SK-N-SH treated with all-trans-retinoic acid at 6 μM for 48 hours (cell line): ENCODE results near the gene KLHDC4.

Source experiments
- ATAC-seq: fragments of 200-7000 bp; cut with Tn5 transposase; 3 replicates; pipeline ENCODE4 v1.9.1; 2020; ENCODE audit warnings: mild to moderate bottlenecking, moderate library complexity
- ARNTL ChIP-seq: fragments of 450-650 bp; formaldehyde crosslinking; IDR thresholded peaks from 2 replicates; pipeline ENCODE4 v1.5.0; 2020; ENCODE audit warnings: low read depth, mild to moderate bottlenecking, moderate library complexity, borderline replicate concordance
- BACH2 ChIP-seq: fragments of 250-450 bp; sonication (Bioruptor Pico); IDR thresholded peaks from 2 replicates; pipeline ENCODE4 v1.9.0; 2021; ENCODE audit warnings: mild to moderate bottlenecking, borderline replicate concordance
- CREB5 ChIP-seq: fragments of 250-450 bp; sonication (Bioruptor Pico); IDR thresholded peaks from 2 replicates; pipeline ENCODE4 v1.5.1; 2020; ENCODE audit warnings: low read depth, mild to moderate bottlenecking, moderate library complexity
- CSDC2 ChIP-seq: fragments of 250-450 bp; sonication (Bioruptor Pico); IDR thresholded peaks from 2 replicates; pipeline ENCODE4 v1.5.0; 2020; ENCODE audit warnings: mild to moderate bottlenecking, moderate library complexity
- CSRNP3 ChIP-seq: fragments of 250-450 bp; sonication (Bioruptor Pico); IDR thresholded peaks from 2 replicates; pipeline ENCODE4 v1.5.1; 2021; ENCODE audit warnings: mild to moderate bottlenecking, moderate library complexity
- ESRRG ChIP-seq: fragments of 250-450 bp; sonication (Bioruptor Pico); IDR thresholded peaks from 2 replicates; pipeline ENCODE4 v1.6.1; 2021; ENCODE audit warnings: mild to moderate bottlenecking
- GLIS3 ChIP-seq: fragments of 250-450 bp; sonication (Bioruptor Pico); IDR thresholded peaks from 2 replicates; pipeline ENCODE4 v1.5.0; 2020; ENCODE audit warnings: mild to moderate bottlenecking, moderate library complexity
- ISL1 ChIP-seq: fragments of 250-450 bp; sonication (Bioruptor Pico); IDR thresholded peaks from 2 replicates; pipeline ENCODE4 v2.1.2; 2022; ENCODE audit warnings: mild to moderate bottlenecking, moderate library complexity
- OSR1 ChIP-seq: fragments of 250-450 bp; sonication (Bioruptor Pico); IDR thresholded peaks from 2 replicates; pipeline ENCODE4 v1.8.0; 2022; ENCODE audit warnings: moderate library complexity, mild to moderate bottlenecking, inconsistent platforms
- PATZ1 ChIP-seq: fragments of 250-450 bp; sonication (Bioruptor Pico); IDR thresholded peaks from 2 replicates; pipeline ENCODE4 v1.8.0; 2020; ENCODE audit warnings: mild to moderate bottlenecking, moderate library complexity, borderline replicate concordance
- PPARA ChIP-seq: fragments of 250-450 bp; sonication (Bioruptor Pico); IDR thresholded peaks from 2 replicates; pipeline ENCODE4 v1.5.0; 2020; ENCODE audit warnings: mild to moderate bottlenecking, borderline replicate concordance
- RARB ChIP-seq: fragments of 250-450 bp; sonication (Bioruptor Pico); IDR thresholded peaks from 2 replicates; pipeline ENCODE4 v1.8.0; 2021; ENCODE audit warnings: mild to moderate bottlenecking, moderate library complexity
- SNAI2 ChIP-seq: fragments of 250-450 bp; sonication (Bioruptor Pico); IDR thresholded peaks from 2 replicates; pipeline ENCODE4 v1.5.0; 2020; ENCODE audit warnings: mild to moderate bottlenecking, moderate library complexity
- TCF4 ChIP-seq: fragments of 250-450 bp; sonication (Bioruptor Pico); IDR thresholded peaks from 2 replicates; pipeline ENCODE4 v1.8.0; 2021; ENCODE audit warnings: mild to moderate bottlenecking, moderate library complexity, borderline replicate concordance
- TOX ChIP-seq: fragments of 250-450 bp; sonication (Bioruptor Pico); IDR thresholded peaks from 2 replicates; pipeline ENCODE4 v1.8.0; 2021; ENCODE audit warnings: mild to moderate bottlenecking, moderate library complexity, borderline replicate concordance
- ZC3H10 ChIP-seq: fragments of 250-450 bp; sonication (Bioruptor Pico); IDR thresholded peaks from 2 replicates; pipeline ENCODE4 v1.5.1; 2021; ENCODE audit warnings: mild to moderate bottlenecking, moderate library complexity
- ZFP3 ChIP-seq: fragments of 250-450 bp; sonication (Bioruptor Pico); IDR thresholded peaks from 2 replicates; pipeline ENCODE4 v1.5.0; 2020; ENCODE audit warnings: mild to moderate bottlenecking, moderate library complexity
- ZFP30 ChIP-seq: fragments of 450-650 bp; formaldehyde crosslinking; IDR thresholded peaks from 2 replicates; pipeline ENCODE4 v1.5.0; 2022; ENCODE audit warnings: mild to moderate bottlenecking, moderate library complexity
- ZNF565 ChIP-seq: fragments of 450-650 bp; formaldehyde crosslinking; conservative IDR thresholded peaks from 2 replicates; pipeline ENCODE4 v1.5.0; 2020; ENCODE audit warnings: low read depth, mild to moderate bottlenecking, moderate library complexity
- ZNF8 ChIP-seq: fragments of 450-650 bp; formaldehyde crosslinking; IDR thresholded peaks from 2 replicates; pipeline ENCODE4 v1.5.0; 2020; ENCODE audit warnings: mild to moderate bottlenecking, moderate library complexity
- TF ChIP-seq, protein P1 (sequence below): fragments of 250-450 bp; sonication (Bioruptor Pico); IDR thresholded peaks from 2 replicates; pipeline ENCODE4 v1.8.0; 2021; ENCODE audit warnings: low read depth, mild to moderate bottlenecking, moderate library complexity, borderline replicate concordance
- TF ChIP-seq, protein P2 (sequence below): fragments of 250-450 bp; sonication (Bioruptor Pico); IDR thresholded peaks from 2 replicates; pipeline ENCODE4 v1.5.0; 2020; ENCODE audit warnings: mild to moderate bottlenecking, moderate library complexity

The KLHDC4 gene

DNA sequence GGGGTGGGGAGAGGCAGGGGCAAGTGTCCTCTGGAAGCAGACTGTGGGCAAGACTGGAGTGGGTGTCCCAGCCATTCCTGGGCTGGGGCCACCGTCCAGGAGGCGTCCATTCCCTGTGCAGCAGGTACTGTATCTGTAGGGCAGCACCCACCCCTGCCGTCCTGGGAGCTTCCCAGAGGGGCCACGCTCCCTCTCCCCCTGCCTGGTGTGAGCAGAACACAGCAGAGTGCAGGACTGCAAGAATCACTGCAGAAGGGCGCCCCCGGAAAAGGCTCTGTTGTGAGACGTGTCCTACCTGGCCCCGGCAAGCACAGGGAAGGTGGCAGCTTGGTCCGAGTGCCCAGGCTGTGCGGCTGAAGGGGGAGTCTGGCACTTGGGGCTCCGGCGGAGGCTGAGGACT lies 70.3 kb downstream of the KLHDC4 start:
- ATAC-seq: no peak
- TF ChIP-seq ZFP30 (no peak), ARNTL (CRISPR knock-in tag) (no peak), OSR1 (CRISPR knock-in tag) (no peak), ZNF565 (no peak), ESRRG (CRISPR knock-in tag) (no peak), PPARA (CRISPR knock-in tag) (no peak), TOX (CRISPR knock-in tag) (no peak), GLIS3 (no peak), CREB5 (no peak), ZC3H10 (CRISPR knock-in tag) (no peak), PATZ1 (CRISPR knock-in tag) (no peak), SNAI2 (CRISPR knock-in tag) (no peak), CSRNP3 (CRISPR knock-in tag) (no peak), RARB (no peak), ZFP3 (CRISPR knock-in tag) (no peak), ISL1 (CRISPR knock-in tag) (no peak), ZNF8 (CRISPR knock-in tag) (no peak)
- TF ChIP-seq, protein P1, sequence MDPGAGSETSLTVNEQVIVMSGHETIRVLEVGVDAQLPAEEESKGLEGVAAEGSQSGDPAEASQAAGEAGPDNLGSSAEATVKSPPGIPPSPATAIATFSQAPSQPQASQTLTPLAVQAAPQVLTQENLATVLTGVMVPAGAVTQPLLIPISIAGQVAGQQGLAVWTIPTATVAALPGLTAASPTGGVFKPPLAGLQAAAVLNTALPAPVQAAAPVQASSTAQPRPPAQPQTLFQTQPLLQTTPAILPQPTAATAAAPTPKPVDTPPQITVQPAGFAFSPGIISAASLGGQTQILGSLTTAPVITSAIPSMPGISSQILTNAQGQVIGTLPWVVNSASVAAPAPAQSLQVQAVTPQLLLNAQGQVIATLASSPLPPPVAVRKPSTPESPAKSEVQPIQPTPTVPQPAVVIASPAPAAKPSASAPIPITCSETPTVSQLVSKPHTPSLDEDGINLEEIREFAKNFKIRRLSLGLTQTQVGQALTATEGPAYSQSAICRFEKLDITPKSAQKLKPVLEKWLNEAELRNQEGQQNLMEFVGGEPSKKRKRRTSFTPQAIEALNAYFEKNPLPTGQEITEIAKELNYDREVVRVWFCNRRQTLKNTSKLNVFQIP: no peak
- TF ChIP-seq, protein P2, sequence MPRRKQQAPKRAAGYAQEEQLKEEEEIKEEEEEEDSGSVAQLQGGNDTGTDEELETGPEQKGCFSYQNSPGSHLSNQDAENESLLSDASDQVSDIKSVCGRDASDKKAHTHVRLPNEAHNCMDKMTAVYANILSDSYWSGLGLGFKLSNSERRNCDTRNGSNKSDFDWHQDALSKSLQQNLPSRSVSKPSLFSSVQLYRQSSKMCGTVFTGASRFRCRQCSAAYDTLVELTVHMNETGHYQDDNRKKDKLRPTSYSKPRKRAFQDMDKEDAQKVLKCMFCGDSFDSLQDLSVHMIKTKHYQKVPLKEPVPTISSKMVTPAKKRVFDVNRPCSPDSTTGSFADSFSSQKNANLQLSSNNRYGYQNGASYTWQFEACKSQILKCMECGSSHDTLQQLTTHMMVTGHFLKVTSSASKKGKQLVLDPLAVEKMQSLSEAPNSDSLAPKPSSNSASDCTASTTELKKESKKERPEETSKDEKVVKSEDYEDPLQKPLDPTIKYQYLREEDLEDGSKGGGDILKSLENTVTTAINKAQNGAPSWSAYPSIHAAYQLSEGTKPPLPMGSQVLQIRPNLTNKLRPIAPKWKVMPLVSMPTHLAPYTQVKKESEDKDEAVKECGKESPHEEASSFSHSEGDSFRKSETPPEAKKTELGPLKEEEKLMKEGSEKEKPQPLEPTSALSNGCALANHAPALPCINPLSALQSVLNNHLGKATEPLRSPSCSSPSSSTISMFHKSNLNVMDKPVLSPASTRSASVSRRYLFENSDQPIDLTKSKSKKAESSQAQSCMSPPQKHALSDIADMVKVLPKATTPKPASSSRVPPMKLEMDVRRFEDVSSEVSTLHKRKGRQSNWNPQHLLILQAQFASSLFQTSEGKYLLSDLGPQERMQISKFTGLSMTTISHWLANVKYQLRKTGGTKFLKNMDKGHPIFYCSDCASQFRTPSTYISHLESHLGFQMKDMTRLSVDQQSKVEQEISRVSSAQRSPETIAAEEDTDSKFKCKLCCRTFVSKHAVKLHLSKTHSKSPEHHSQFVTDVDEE (CRISPR knock-in tag): no peak

- TF ChIP-seq PPARA (CRISPR knock-in tag): no peak
- no peak for TF ChIP-seq OSR1 (CRISPR knock-in tag)
- TF ChIP-seq CSDC2 (CRISPR knock-in tag): no peak
- TF ChIP-seq ISL1 (CRISPR knock-in tag): no peak
- no peak for TF ChIP-seq TCF4
- no peak for TF ChIP-seq ESRRG (CRISPR knock-in tag)
- TF ChIP-seq ZNF565: no peak
- TF ChIP-seq SNAI2 (CRISPR knock-in tag): no peak
- TF ChIP-seq BACH2 (CRISPR knock-in tag): no peak
- no peak for TF ChIP-seq ZNF8 (CRISPR knock-in tag)
- TF ChIP-seq CSRNP3 (CRISPR knock-in tag): no peak
- TF ChIP-seq PATZ1 (CRISPR knock-in tag): no peak
- TF ChIP-seq, all 23 proteins: peak for 0
- ATAC-seq: no peak
Measured at GRCh38 chr16:87694441-87695125, 71.2 kb downstream of the KLHDC4 start.
